HT-29 (cell line): ENCODE data around the gene PARP16. TPM values are rescaled to one million over a fixed set of nuclear protein-coding genes. Genes with fewer than 3 reads are reported as not detected.

Experiments
- DNase-seq: peaks from one replicate; pipeline ENCODE4 v3.0.0-alpha.2; 2015; ENCODE audit warnings: low spot score
- total RNA-seq: library from RNA; depleted of rRNA; stranded (reverse); fragments of >200 nt; shearing (Covaris generic); gene quantifications from 2 replicates; pipeline ENCODE4 v1.2.3, GENCODE V29; 2014; rRNA removed

Gene PARP16
- 4.6 and 6.7 TPM in 2 replicates for total RNA-seq

GRCh38 chr15:65286704-65287519 lies at the start of gene PARP16:
PARP16 (minus strand) TSS chr15:65286883; CDS start chr15:65286426, 457 bp downstream.
- peak; percentile 90 for DNase-seq

GRCh38 chr15:65335278-65336055 lies 48.8 kb upstream of the PARP16 start:
- no peak for DNase-seq

- DNase-seq, result no peak
These were observed 48.0 kb upstream of the PARP16 start for GRCh38 chr15:65334586-65335231.

- no peak for DNase-seq
These were observed 47.2 kb upstream of the PARP16 start for GRCh38 chr15:65333856-65334255.

GRCh38 chr15:65333148-65333820 lies 46.6 kb upstream of the PARP16 start:
- DNase-seq, result no peak

- no peak for DNase-seq
These were observed 45.9 kb upstream of the PARP16 start for GRCh38 chr15:65332391-65333147.

- DNase-seq, result no peak
These were observed 45.1 kb upstream of the PARP16 start for GRCh38 chr15:65331811-65332210.

GRCh38 chr15:65330934-65331645 lies 44.4 kb upstream of the PARP16 start:
- no peak for DNase-seq

- no peak for DNase-seq
These were observed 43.5 kb upstream of the PARP16 start for GRCh38 chr15:65329984-65330735.

GRCh38 chr15:65329288-65329983 lies 42.8 kb upstream of the PARP16 start:
- no peak for DNase-seq

- no peak for DNase-seq
These were observed 42.0 kb upstream of the PARP16 start for GRCh38 chr15:65328506-65329287.

- DNase-seq, result no peak
These were observed 41.1 kb upstream of the PARP16 start for GRCh38 chr15:65327651-65328393.

- no peak for DNase-seq
These were observed 40.1 kb upstream of the PARP16 start for GRCh38 chr15:65326818-65327217.

GRCh38 chr15:65326117-65326526 lies 39.4 kb upstream of the PARP16 start:
- no peak for DNase-seq

- no peak for DNase-seq
These were observed 36.4 kb upstream of the PARP16 start for GRCh38 chr15:65323071-65323511.

- DNase-seq, result peak; percentile 95
These were observed 32.2 kb upstream of the PARP16 start for GRCh38 chr15:65318870-65319356.

GRCh38 chr15:65312400-65312916 lies 25.8 kb upstream of the PARP16 start:
- DNase-seq, result no peak
